ENCODE data around the gene SLC35F1. TPM values are rescaled to one million over a fixed set of nuclear protein-coding genes. Genes with fewer than 3 reads are reported as not detected.

SLC35F1 gene
- total and polyA plus RNA-seq, 4 donors: 0.01 to 0.09 (median 0.08) TPM; not detected in 1

- no peak for TF ChIP-seq FOXA2 (IDR thresholded peaks at IDR 0.05)
- TF ChIP-seq MAX (IDR thresholded peaks at IDR 0.05): no peak
- no peak for TF ChIP-seq EGR1 (IDR thresholded peaks at IDR 0.05; ENCODE audit: low read depth in 2 of 2)
- TF ChIP-seq TAF1 (conservative IDR thresholded peaks at IDR 0.05): no peak
- no peak for TF ChIP-seq SP1 (IDR thresholded peaks at IDR 0.05)
- TF ChIP-seq GABPA (IDR thresholded peaks at IDR 0.05 in 1 of 2, conservative IDR thresholded peaks at IDR 0.05 in 1 of 2): no peak
- TF ChIP-seq NR2F2 (IDR thresholded peaks at IDR 0.05): no peak
- TF ChIP-seq FOXA1 (IDR thresholded peaks at IDR 0.05): no peak
- TF ChIP-seq CTCF (IDR thresholded peaks at IDR 0.05; ENCODE audit: low read depth, low read length, missing input control): no peak
- no peak for TF ChIP-seq RXRA (IDR thresholded peaks at IDR 0.05)
- no peak for TF ChIP-seq ATF3 (IDR thresholded peaks at IDR 0.05)
- no peak for TF ChIP-seq REST (IDR thresholded peaks at IDR 0.05)
- TF ChIP-seq JUND (IDR thresholded peaks at IDR 0.05): no peak
- TF ChIP-seq HNF4A (conservative IDR thresholded peaks at IDR 0.05): no peak
- TF ChIP-seq YY1 (IDR thresholded peaks at IDR 0.05): no peak
- no peak for TF ChIP-seq HNF4G (IDR thresholded peaks at IDR 0.05)
- no peak for TF ChIP-seq RAD21 (IDR thresholded peaks at IDR 0.05)
- TF ChIP-seq ZBTB33 (IDR thresholded peaks at IDR 0.05): no peak
- no peaks in the 10 kb centered on the region for H3K36me3 ChIP-seq (ENCODE audit: control insufficient read depth in 4 of 4, insufficient read depth in 3 of 4, low read depth in 1 of 4, low read length in 3 of 4)
- H3K27me3 ChIP-seq (ENCODE audit: control insufficient read depth in 4 of 4, insufficient read depth in 4 of 4, low read length in 3 of 4): no peaks in the 10 kb centered on the region
- no peaks in the 10 kb centered on the region for H3K9me3 ChIP-seq (ENCODE audit: control insufficient read depth in 4 of 4, low read length in 3 of 4)
- no peak overlapping the region for H3K27ac ChIP-seq (ENCODE audit: low read depth in 1 of 2, low read length in 2 of 2)
- peaks cover 0 to 4% (median 0%) of the 10 kb centered on the region in 4 donors for H3K4me1 ChIP-seq (ENCODE audit: control insufficient read depth in 4 of 4, insufficient read depth in 4 of 4, low read length in 3 of 4)
- H3K9ac ChIP-seq (ENCODE audit: low read depth in 1 of 2, low read length in 2 of 2): no peak overlapping the region
- no peak overlapping the region for H3K4me3 ChIP-seq (ENCODE audit: low read depth in 1 of 3, low read length in 3 of 3)
- WGBS: 61% methylated on average over 8 of the region's 8 CpGs
- DNase-seq (ENCODE audit: low spot score): no peak
Observed at GRCh38 chr6:118307581-118307980, 400.5 kb downstream of the SLC35F1 start.

All from liver (tissue), 9 donors.